ENCODE data around the gene XRCC5. TPM values are rescaled to one million over a fixed set of nuclear protein-coding genes. Genes with fewer than 3 reads are reported as not detected.

XRCC5 gene
- total and polyA plus RNA-seq, 2 donors (not counting 3 experiments of a cell fraction or from before 2014, with no cell fraction given): 267 to 319 TPM

DNA sequence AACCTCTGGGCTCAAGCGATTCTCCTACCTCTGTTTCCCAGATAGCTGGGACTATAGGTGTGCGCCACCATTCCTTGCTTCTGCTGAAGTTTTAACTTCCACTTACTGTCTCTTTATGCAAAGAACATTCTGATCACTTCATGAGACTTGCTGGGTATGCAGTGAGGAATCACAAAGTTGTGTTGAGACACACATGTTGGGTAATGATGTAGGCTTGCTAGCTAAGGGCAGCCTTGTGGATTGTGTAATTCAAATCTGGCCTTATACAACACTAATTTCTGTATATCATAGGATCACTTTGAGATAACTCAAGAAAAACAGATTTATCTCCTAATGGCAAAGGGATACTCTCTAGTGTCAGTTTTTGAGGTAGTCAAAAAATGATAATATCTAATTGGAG, 24.2 kb downstream of the XRCC5 start:
- Histone ChIP-seq H3K9me3 (replicated peaks; ENCODE audit: control insufficient read depth, insufficient read depth, low read length) (no peaks in the 10 kb centered on the region), H3K79me2 (ENCODE audit: control insufficient read depth, insufficient read depth, low read length) (peaks cover 45% of the 10 kb centered on the region), H3K4me1 (ENCODE audit: control insufficient read depth, extremely low read depth, insufficient read depth, low read length) (no peaks in the 10 kb centered on the region), H3K27ac (ENCODE audit: insufficient read depth, low read depth, low read length) (no peak overlapping the region), H3K27me3 (ENCODE audit: control insufficient read depth in 2 of 2, insufficient read depth in 2 of 2, low read length in 2 of 2) (no peaks in the 10 kb centered on the region), H3K4me3 (replicated peaks in 1 of 3; ENCODE audit: insufficient read depth in 1 of 3, low read depth in 1 of 3, low read length in 3 of 3) (no peak overlapping the region), H2AFZ (ENCODE audit: low read depth, low read length) (no peak overlapping the region), H3K9me1 (replicated peaks; ENCODE audit: control insufficient read depth, extremely low read depth, insufficient read depth, low read length) (no peaks in the 10 kb centered on the region), H3K36me3 (ENCODE audit: control insufficient read depth in 2 of 2, extremely low read depth in 1 of 2, insufficient read depth in 2 of 2, low read length in 2 of 2) (peaks cover 24 to 54% of the 10 kb centered on the region in 2 experiments), H3K9ac (replicated peaks; ENCODE audit: extremely low read depth, insufficient read depth, low read length) (no peak overlapping the region), H3K4me2 (ENCODE audit: insufficient read depth, low read length) (no peak overlapping the region), H4K20me1 (replicated peaks; ENCODE audit: control insufficient read depth, extremely low read depth, insufficient read depth, low read length) (no peaks in the 10 kb centered on the region)
- intact Hi-C loops (cut with micrococcal nuclease) (no loop called here), dilution Hi-C loops (cut with MboI; ENCODE audit: extremely low pct_ligation_motif_present, low sequenced_read_pairs) (no loop called here)
- ChIA-PET CTCF (interaction anchor here (1.7 kb wide), 1 partner anchor 10 kb away, joined by 6 read pairs; no protein-coding TSS in a partner anchor), POLR2A (no interaction called here)
- TF ChIP-seq FOS (IDR thresholded peaks at IDR 0.05; ENCODE audit: borderline replicate concordance, insufficient read depth, low read length) (no peak), EZH2 (IDR thresholded peaks at IDR 0.05; ENCODE audit: borderline replicate concordance, low read depth, low read length, severe bottlenecking) (no peak), POLR2A (IDR thresholded peaks at IDR 0.05; ENCODE audit: low read depth, low read length) (no peak), MAX (IDR thresholded peaks at IDR 0.05; ENCODE audit: insufficient read depth, insufficient read length) (no peak), JUN (IDR thresholded peaks at IDR 0.05; ENCODE audit: borderline replicate concordance, insufficient read depth, insufficient read length, low read depth) (no peak), POLR2AphosphoS5 (IDR thresholded peaks at IDR 0.05; ENCODE audit: insufficient read depth, low read depth, low read length) (no peak)
- TF ChIP-seq, protein P1, sequence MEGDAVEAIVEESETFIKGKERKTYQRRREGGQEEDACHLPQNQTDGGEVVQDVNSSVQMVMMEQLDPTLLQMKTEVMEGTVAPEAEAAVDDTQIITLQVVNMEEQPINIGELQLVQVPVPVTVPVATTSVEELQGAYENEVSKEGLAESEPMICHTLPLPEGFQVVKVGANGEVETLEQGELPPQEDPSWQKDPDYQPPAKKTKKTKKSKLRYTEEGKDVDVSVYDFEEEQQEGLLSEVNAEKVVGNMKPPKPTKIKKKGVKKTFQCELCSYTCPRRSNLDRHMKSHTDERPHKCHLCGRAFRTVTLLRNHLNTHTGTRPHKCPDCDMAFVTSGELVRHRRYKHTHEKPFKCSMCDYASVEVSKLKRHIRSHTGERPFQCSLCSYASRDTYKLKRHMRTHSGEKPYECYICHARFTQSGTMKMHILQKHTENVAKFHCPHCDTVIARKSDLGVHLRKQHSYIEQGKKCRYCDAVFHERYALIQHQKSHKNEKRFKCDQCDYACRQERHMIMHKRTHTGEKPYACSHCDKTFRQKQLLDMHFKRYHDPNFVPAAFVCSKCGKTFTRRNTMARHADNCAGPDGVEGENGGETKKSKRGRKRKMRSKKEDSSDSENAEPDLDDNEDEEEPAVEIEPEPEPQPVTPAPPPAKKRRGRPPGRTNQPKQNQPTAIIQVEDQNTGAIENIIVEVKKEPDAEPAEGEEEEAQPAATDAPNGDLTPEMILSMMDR (IDR thresholded peaks at IDR 0.05; ENCODE audit: extremely low read depth in 1 of 2, insufficient read depth in 1 of 2, low read depth in 1 of 2, low read length in 2 of 2): no peak
- BruUV-seq (replicated peaks): no TSS peak
- no peak for DNase-seq (ENCODE audit: low read depth, low spot score)
- no peak for FAIRE-seq

Measured in endothelial cell of umbilical vein (primary cell).